GM19099 (cell line): ENCODE measurements around the gene FLT3LG.

Experiments
- POLR2A ChIP-seq: IDR thresholded peaks from 3 replicates; pipeline ENCODE4 v1.6.1; 2011; ENCODE audit warnings: low read depth; ENCODE audit not compliant: insufficient read length; ENCODE audit errors: extremely low read depth

The FLT3LG gene

DNA sequence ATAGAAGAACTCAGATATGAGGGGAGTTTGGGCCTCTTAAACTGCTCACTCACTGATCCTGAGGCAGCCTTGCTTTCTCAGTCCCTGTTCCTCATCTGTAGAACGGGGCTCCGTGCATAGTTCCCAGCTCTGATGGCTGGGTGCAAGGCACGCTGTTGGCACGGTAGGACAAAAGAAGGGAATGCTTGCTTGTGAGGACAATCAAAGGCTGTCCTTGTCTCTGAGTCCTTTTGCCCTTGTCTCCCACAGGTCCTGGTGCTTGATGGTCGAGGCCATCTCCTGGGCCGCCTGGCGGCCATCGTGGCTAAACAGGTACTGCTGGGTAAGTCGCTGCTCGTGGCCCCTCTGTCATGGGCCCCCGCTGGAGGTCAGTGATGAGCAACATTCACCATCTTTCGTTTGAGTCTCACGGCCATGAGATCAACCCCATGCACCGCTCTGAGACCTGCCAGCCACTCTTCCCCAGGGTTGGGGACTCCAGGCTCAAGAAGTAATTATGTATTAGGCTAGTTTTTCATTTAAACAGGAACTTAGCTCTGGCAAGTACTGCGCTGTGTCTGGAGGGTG lies 15.7 kb downstream of the FLT3LG start:
- TF ChIP-seq POLR2A, result no peak

DNA sequence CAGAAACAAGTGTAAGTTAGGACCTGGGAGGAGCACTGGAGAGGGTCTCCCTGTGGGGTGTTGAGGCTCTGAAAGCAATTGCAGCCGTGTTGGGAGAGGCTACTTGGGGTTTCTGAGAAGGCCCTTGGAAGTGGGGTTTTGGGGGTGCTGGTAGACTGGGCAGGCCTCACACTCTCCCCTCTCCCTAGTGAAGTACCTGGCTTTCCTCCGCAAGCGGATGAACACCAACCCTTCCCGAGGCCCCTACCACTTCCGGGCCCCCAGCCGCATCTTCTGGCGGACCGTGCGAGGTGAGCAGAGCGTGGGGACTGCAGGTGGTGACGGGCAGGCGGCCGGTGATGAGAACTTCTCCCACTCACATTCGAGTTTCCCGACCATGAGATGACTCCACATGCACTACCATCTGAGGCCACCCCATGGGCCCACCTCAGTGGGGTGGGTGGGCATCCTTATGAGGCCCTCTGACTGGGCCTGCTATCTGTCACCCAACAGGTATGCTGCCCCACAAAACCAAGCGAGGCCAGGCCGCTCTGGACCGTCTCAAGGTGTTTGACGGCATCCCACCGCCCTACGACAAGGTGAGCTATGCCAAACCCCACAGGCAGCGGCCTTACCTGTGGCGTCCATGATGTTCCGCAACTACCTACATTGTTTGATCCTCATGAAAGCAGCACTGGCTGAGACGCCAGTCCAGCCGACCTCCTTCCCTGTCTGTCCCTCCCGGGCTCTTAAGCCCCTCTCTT lies 16.4 kb downstream of the FLT3LG start:
- TF ChIP-seq POLR2A, result peak; percentile 34

DNA sequence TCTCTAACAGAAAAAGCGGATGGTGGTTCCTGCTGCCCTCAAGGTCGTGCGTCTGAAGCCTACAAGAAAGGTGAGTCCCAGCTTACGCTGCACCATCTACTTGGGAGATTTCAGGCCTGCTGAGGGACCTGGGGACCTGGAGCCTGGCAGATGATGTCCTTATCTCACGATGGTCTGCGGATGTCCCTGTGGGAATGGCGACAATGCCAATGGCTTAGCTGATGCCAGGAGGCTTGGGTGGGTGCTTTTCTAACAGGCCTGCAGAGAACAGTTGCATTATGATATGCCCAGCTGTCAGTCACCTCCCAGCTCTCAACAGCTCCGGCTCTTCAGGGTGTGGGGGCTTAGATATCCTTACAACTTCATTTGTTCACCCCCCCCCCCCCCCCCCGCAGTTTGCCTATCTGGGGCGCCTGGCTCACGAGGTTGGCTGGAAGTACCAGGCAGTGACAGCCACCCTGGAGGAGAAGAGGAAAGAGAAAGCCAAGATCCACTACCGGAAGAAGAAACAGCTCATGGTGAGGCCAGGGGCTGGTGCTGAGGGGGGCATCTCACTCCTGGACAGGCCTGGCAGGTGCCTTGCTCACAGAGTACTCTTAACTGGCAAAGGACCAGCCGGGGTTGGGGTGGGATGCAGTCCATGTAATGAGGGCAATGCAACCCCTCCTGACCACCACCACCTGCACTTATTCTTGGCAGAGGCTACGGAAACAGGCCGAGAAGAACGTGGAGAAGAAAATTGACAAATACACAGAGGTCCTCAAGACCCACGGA lies 17.2 kb downstream of the FLT3LG start:
- peak; percentile 16 for TF ChIP-seq POLR2A

DNA sequence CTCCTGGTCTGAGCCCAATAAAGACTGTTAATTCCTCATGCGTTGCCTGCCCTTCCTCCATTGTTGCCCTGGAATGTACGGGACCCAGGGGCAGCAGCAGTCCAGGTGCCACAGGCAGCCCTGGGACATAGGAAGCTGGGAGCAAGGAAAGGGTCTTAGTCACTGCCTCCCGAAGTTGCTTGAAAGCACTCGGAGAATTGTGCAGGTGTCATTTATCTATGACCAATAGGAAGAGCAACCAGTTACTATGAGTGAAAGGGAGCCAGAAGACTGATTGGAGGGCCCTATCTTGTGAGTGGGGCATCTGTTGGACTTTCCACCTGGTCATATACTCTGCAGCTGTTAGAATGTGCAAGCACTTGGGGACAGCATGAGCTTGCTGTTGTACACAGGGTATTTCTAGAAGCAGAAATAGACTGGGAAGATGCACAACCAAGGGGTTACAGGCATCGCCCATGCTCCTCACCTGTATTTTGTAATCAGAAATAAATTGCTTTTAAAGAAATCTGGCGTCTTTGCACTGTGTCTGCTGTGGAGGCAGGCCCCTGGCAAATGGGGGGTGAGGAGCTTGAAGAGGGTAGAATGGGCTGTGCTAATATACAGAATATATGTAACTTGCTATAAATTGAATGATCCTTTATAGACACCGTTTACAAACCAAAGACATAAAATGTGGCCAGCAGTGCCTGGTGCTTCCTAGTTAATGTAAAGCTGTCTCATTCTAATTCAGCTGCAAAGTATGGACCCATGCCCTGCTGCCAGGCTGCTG lies 18.0 kb downstream of the FLT3LG start:
- TF ChIP-seq POLR2A, result peak; percentile 2

DNA sequence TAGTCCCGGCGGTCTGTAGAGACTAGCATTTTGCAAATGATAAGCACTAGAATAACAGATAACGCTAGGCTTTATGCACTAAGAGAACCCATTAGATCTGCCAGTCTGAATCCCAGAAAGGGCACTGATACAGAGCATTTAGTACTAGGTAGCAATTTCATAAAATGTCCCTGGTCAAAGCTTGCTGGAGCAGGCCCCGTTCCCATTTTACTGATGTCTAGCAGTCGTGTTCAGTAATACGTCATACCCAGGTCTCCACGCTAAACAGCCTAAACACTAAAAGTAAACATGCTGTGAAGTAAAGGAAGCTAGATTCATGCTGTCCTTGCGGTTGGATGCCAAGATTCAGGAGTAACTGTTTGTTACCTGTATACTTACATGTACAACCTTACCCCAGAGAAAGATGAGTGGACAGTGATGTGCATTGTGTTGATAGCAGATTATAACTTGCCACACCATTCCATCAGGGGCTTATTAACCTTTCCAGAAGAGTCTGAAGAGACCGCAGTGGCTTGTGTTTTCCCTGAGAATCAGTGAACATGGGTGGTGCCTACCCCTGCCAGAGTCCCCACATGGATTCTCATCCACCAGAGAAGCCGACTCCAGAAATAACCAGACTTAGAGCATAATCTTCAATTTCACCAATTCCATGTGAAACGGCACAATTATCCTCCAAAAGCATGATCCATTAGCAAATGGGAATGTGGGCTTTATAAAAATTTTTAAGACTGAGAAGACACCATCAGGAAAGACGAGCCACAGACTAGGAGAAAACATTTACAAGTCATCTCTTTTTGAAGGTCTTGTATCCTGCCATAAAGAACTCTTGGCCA lies 18.8 kb downstream of the FLT3LG start:
- TF ChIP-seq POLR2A, result no peak

DNA sequence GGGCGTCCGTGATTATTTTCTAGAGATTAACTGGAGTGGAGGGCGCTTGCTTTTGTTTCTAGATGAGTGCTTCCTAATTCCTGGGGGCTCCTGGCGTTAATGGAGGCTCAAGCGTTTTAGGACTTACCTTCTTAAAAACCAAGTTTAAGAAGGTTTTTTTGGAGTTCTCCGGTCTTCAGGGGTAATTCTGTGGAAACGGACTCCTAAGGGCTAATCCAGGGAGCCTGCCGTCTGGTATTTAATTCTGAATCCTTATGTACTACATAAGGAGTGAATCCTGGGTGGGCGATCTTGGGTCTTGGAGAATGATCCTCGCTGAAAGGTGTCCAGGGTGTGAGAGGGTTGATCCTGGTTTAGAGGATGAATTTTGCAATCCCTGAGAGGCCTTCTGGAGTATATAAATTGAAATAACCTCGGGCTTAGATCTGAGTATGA lies 22.6 kb downstream of the FLT3LG start:
- TF ChIP-seq POLR2A, result no peak

DNA sequence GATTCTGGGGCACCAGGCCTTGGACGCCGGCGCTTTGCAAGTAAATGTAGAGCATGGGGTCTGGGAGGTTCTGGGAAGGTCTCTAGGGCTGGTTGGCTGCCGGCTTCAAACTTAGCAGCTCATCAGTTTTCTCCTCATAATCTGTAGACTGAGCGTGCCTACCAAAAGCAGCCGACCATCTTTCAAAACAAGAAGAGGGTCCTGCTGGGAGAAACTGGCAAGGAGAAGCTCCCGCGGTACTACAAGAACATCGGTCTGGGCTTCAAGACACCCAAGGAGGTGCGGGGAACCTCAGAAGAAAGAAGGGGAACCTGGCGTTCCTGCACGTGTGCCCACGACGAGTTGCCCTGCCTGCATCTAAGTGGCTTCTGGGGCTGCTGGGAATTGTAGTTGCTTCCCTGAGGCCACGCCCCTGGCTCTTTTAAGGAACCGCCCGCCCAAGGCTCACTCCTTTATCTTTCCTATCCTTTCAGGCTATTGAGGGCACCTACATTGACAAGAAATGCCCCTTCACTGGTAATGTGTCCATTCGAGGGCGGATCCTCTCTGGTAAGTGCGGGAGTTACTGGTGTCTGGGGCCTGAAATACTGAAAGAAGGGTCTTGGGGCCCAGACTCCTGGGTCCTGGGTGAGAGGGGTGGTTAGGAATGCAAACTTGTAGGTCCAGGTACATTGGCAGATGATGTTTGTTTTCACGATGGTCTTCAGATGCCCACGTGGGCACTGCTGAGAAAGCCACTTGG lies 23.2 kb downstream of the FLT3LG start:
- peak; percentile 40 for TF ChIP-seq POLR2A

DNA sequence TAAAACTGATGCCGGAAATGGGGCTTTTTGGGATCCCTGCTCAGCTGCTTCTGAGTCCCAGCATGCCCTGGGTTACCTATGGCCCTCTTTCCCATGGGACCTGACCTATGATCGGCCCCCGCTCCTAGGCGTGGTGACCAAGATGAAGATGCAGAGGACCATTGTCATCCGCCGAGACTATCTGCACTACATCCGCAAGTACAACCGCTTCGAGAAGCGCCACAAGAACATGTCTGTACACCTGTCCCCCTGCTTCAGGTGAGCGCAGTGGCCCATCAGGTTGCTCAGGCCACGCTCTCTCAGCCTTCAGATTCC lies 23.7 kb downstream of the FLT3LG start:
- no peak for TF ChIP-seq POLR2A

DNA sequence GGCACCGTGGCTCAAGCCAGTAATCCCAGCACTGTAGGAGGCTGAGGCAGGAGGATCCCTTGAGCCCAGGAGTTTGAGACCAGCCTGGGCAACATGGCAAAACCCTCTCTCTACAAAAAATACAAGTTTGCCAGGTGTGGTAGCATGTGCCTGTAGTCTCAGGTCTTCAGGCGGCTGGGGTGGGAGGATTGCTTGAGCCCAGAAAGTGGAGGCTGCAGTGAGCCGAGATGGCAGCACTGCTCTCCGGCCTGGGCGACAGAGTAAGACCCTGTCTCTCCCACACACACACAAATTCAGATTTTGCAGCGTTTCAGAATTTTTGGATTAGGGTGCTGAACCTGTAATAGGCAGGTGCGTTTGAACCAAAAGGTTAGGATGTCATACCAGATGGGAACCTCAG lies 24.5 kb downstream of the FLT3LG start:
- TF ChIP-seq POLR2A, result no peak

DNA sequence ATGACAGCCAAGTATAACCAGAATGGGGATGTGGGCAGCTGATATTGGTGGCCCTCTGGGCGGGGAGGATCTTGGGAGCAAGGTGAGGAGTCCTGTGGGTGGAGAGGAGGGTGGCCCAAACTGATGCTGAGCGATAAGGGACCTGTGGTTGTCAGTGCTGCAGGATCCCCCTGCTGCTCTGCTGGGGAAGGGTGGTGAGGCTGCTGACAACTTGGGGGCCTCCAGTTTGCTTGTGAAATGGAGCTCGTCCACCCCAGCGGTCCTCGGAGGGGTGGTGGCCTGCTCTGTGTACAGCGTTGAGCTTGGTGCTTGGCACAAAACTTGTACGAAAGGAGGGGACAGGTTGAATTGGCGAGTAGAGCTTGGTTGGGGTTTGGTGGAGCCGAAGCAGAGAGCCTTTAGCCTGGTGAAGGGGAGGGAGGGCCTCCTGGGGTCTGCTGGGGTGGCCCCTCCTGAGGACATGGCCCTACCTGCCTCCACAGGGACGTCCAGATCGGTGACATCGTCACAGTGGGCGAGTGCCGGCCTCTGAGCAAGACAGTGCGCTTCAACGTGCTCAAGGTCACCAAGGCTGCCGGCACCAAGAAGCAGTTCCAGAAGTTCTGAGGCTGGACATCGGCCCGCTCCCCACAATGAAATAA lies 25.1 kb downstream of the FLT3LG start:
- no peak for TF ChIP-seq POLR2A

DNA sequence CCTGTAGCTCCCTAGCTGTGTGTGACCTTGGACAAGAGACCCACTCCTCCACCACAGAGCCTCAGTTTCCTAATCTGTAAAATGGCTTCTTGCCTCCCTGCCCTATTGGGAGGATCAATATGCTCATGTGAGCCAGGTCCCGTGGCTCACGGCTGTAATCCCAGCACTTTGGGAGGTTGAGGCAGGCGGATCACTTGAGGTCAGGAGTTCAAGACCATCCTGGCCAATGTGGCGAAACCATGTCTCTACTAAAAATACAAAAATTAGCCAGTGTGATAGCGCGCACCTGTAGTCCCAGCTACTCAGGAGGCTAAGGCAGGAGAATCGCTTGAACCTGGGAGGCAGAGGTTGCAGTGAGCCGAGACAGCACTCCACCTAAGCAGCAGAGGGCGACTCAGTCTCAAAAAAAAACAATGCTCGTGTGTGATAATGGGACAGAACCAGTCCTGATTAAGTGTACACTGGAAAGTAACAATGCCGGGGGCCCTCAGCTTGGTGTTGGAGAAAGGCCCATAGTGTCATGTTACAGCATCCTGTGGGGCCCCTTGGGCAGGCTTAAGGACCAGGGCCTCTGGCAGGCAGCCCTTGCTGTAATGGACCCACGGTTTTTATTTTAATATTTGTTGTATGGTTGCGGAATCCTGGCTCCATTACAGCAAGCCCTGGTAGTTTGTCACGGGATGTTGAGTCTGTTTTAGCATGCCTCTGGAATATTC lies 29.0 kb downstream of the FLT3LG start:
- TF ChIP-seq POLR2A, result no peak

DNA sequence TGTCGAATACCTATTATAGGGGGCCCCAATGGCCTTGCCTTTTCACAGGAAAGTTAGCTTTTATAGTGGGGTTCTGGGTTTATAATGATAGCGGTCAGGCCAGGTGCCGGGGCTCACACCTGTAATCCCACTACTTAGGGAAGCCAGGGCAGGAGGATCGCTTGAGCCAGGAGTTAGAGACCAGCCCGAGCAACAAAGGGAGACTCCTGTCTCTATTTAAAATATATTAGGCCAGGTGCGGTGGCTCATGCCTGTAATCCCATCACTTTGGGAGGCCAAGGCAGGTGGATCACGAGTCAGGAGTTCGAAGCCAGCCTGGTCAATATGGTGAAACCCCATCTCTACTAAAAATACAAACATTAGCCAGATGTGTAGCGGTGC lies 29.6 kb downstream of the FLT3LG start:
- TF ChIP-seq POLR2A, result no peak
